PC-3 (cell line): Measurements from ENCODE around the gene ACVR2A. TPM values are rescaled to one million over a fixed set of nuclear protein-coding genes. Genes with fewer than 3 reads are reported as not detected.

Experiments used
- ATAC-seq: fragments of 200-7000 bp; cut with Tn5 transposase; 2 replicates; pipeline ENCODE4 v1.9.1; 2020; ENCODE audit warnings: mild to moderate bottlenecking, moderate library complexity
- BruUV-seq: library from RNA; stranded (reverse); fragments of 400-500 nt; replicated peaks from 2 replicates; lab custom pipeline; 2021; lab: Mats Ljungman, UMichigan
- CTCF ChIA-PET: fragments of 300-600 bp; sonication (Branson Sonifier 250); formaldehyde crosslinking; loops from one replicate; lab custom pipeline; 2022; ENCODE audit warnings: antibody characterized with exemption; lab: Charles Lee
- POLR2A ChIA-PET: fragments of 300-600 bp; sonication (Branson Sonifier 250); formaldehyde crosslinking; loops from one replicate; lab custom pipeline; 2022; ENCODE audit warnings: antibody characterized with exemption; ENCODE audit not compliant: unreplicated experiment; lab: Charles Lee
- DNase-seq: peaks from one replicate; pipeline ENCODE4 v3.0.0-alpha.2; 2015
- H2AFZ ChIP-seq: fragments of 300-600 bp; sonication (generic); 2 replicates; pipeline ENCODE4 v1.6.0; 2016; ENCODE audit warnings: antibody characterized with exemption, low read length
- H3F3A ChIP-seq: fragments of 300-600 bp; sonication (generic); one replicate; pipeline ENCODE4 v1.6.0; 2017; ENCODE audit warnings: antibody characterized with exemption, low read length, control low read depth, mild to moderate bottlenecking; ENCODE audit not compliant: unreplicated experiment
- H3K27ac ChIP-seq: fragments of 300-600 bp; sonication (generic); 2 replicates; pipeline ENCODE4 v1.5.1; 2016; ENCODE audit warnings: mild to moderate bottlenecking, low read length
- H3K27me3 ChIP-seq: fragments of 300-600 bp; sonication (generic); 2 replicates; pipeline ENCODE4 v1.6.1; 2016; ENCODE audit warnings: low read length, mixed read lengths
- H3K36me3 ChIP-seq: fragments of 300-600 bp; sonication (generic); 2 replicates; pipeline ENCODE4 v1.6.1; 2016; ENCODE audit warnings: low read depth, mixed run types, low read length, mixed read lengths
- H3K4me1 ChIP-seq: fragments of 300-600 bp; sonication (generic); 2 replicates; pipeline ENCODE4 v1.5.1; 2016; ENCODE audit warnings: low read length; ENCODE audit not compliant: insufficient read depth
- H3K4me2 ChIP-seq: fragments of 300-600 bp; sonication (generic); 2 replicates; pipeline ENCODE4 v1.6.0; 2016; ENCODE audit warnings: low read length
- H3K4me3 ChIP-seq: fragments of 300-600 bp; sonication (generic); 2 replicates; pipeline ENCODE4 v1.5.1; 2016; ENCODE audit warnings: mild to moderate bottlenecking, low read length, mixed read lengths
- H3K79me2 ChIP-seq: fragments of 300-600 bp; sonication (generic); 2 replicates; pipeline ENCODE4 v1.6.1; 2017; ENCODE audit warnings: low read length, mixed read lengths
- H3K9ac ChIP-seq: fragments of 300-600 bp; sonication (generic); 2 replicates; pipeline ENCODE4 v1.6.0; 2016; ENCODE audit warnings: mild to moderate bottlenecking, low read length
- H3K9me2 ChIP-seq: fragments of 300-600 bp; sonication (generic); replicated peaks from 2 replicates; pipeline ENCODE4 v1.6.1; 2016; ENCODE audit warnings: mixed run types, low read length, mixed read lengths
- H3K9me3 ChIP-seq: fragments of 300-600 bp; sonication (generic); 2 replicates; pipeline ENCODE4 v1.6.1; 2016; ENCODE audit warnings: low read length, mixed read lengths
- H4K20me1 ChIP-seq: fragments of 300-600 bp; sonication (generic); 2 replicates; pipeline ENCODE4 v1.6.1; 2016; ENCODE audit warnings: low read length, mixed read lengths
- CTCF ChIP-seq: fragments of 300-600 bp; sonication (generic); conservative IDR thresholded peaks from 2 replicates; pipeline ENCODE4 v1.5.1; 2017; ENCODE audit warnings: antibody characterized with exemption, low read depth, mild to moderate bottlenecking, low read length
- EZH2 ChIP-seq: fragments of 300-600 bp; sonication (generic); IDR thresholded peaks from one replicate; pipeline ENCODE4 v1.6.1; 2017; ENCODE audit warnings: antibody characterized with exemption, mild to moderate bottlenecking, low read length; ENCODE audit not compliant: unreplicated experiment
- EZH2phosphoT487 ChIP-seq: fragments of 300-600 bp; sonication (generic); IDR thresholded peaks from 2 replicates; pipeline ENCODE4 v1.6.1; 2018; ENCODE audit warnings: mild to moderate bottlenecking, antibody characterized with exemption, low read length, borderline replicate concordance
- intact Hi-C: fragments of 100-400 bp; cut with micrococcal nuclease; formaldehyde crosslinking; loops from 2 replicates; pipeline ENCODE4 v1.9.0; 2023
- total RNA-seq: library from RNA; depleted of rRNA; stranded (reverse); fragments of >200 nt; gene quantifications from 2 replicates; pipeline ENCODE4 v1.2.3, GENCODE V29; 2014

Gene ACVR2A
- total RNA-seq, 1 experiment from 2014 or later: 6.5 TPM

GRCh38 chr2:147827088-147827375 is 17.8 kb upstream of the ACVR2A start:
- ChIA-PET POLR2A (no interaction called here), CTCF (no interaction called here)
- H2AFZ ChIP-seq: no peak overlapping the region
- no TSS peak for BruUV-seq
- no peaks in the 10 kb centered on the region for H3F3A ChIP-seq
- H3K79me2 ChIP-seq: no peaks in the 10 kb centered on the region
- no peaks in the 10 kb centered on the region for H3K4me1 ChIP-seq
- no peak for TF ChIP-seq CTCF
- TF ChIP-seq EZH2: no peak
- H3K9ac ChIP-seq: no peak overlapping the region
- H3K9me2 ChIP-seq: no peaks in the 10 kb centered on the region
- no peak overlapping the region for H3K27ac ChIP-seq
- no peaks in the 10 kb centered on the region for H4K20me1 ChIP-seq
- H3K9me3 ChIP-seq: peaks cover 15% of the 10 kb centered on the region; the same call in 1 of the 2 replicates
- no peaks in the 10 kb centered on the region for H3K27me3 ChIP-seq
- H3K36me3 ChIP-seq: no peaks in the 10 kb centered on the region
- intact Hi-C loops: no loop called here
- no peak overlapping the region for H3K4me2 ChIP-seq
- ATAC-seq: no peak
- no peak for DNase-seq
- no peak overlapping the region for H3K4me3 ChIP-seq

- no peaks in the 10 kb centered on the region for H3K36me3 ChIP-seq
- ChIA-PET POLR2A (no interaction called here), CTCF (no interaction called here)
- no peaks in the 10 kb centered on the region for H3K79me2 ChIP-seq
- H3K4me1 ChIP-seq: no peaks in the 10 kb centered on the region
- peaks cover 19% of the 10 kb centered on the region; the same call in 1 of the 2 replicates for H3K9me3 ChIP-seq
- no peak overlapping the region for H3K4me3 ChIP-seq
- ATAC-seq (no peak), DNase-seq (peak; percentile 85)
- no peaks in the 10 kb centered on the region for H3K9me2 ChIP-seq
- no peak overlapping the region for H3K27ac ChIP-seq
- H3K27me3 ChIP-seq: no peaks in the 10 kb centered on the region
- no peak overlapping the region for H2AFZ ChIP-seq
- no peaks in the 10 kb centered on the region for H3F3A ChIP-seq
- H3K4me2 ChIP-seq: no peak overlapping the region
- intact Hi-C loops: no loop called here
- H3K9ac ChIP-seq: no peak overlapping the region
- BruUV-seq: no TSS peak
- TF ChIP-seq EZH2phosphoT487 (no peak), EZH2 (no peak), CTCF (no peak)
- no peaks in the 10 kb centered on the region for H4K20me1 ChIP-seq
Observed at GRCh38 chr2:147829106-147829505, 15.7 kb upstream of the ACVR2A start.

GRCh38 chr2:147836099-147836498 is 8.7 kb upstream of the ACVR2A start:
- ATAC-seq (no peak), DNase-seq (no peak)
- peaks cover 8% of the 10 kb centered on the region; the same call in 1 of the 2 replicates for H3K9me3 ChIP-seq
- no peaks in the 10 kb centered on the region for H3K9me2 ChIP-seq
- ChIA-PET CTCF (no interaction called here), POLR2A (no interaction called here)
- intact Hi-C loops: no loop called here
- no peaks in the 10 kb centered on the region for H3K4me1 ChIP-seq
- no peak overlapping the region for H3K4me3 ChIP-seq
- H3K9ac ChIP-seq: no peak overlapping the region
- no peaks in the 10 kb centered on the region for H4K20me1 ChIP-seq
- H3K4me2 ChIP-seq: no peak overlapping the region
- H2AFZ ChIP-seq: no peak overlapping the region
- H3K27me3 ChIP-seq: no peaks in the 10 kb centered on the region
- no TSS peak for BruUV-seq
- H3F3A ChIP-seq: no peaks in the 10 kb centered on the region
- no peak overlapping the region for H3K27ac ChIP-seq
- TF ChIP-seq CTCF (no peak), EZH2phosphoT487 (no peak), EZH2 (no peak)
- no peaks in the 10 kb centered on the region for H3K79me2 ChIP-seq
- H3K36me3 ChIP-seq: no peaks in the 10 kb centered on the region
